GM12872 (cell line): ENCODE measurements around the gene F10.

Experiments used
- CTCF ChIP-seq: IDR thresholded peaks from 3 replicates; pipeline ENCODE4 v1.5.1; 2011; ENCODE audit warnings: low read depth, mild to moderate bottlenecking, low read length, moderate library complexity; ENCODE audit not compliant: insufficient read depth

F10 gene

GRCh38 chr13:113137691-113138298 is 15.2 kb downstream of the F10 start:
- TF ChIP-seq CTCF = no peak

GRCh38 chr13:113138792-113139551 is 16.4 kb downstream of the F10 start:
- TF ChIP-seq CTCF = no peak

- TF ChIP-seq CTCF = no peak
These were observed 17.0 kb downstream of the F10 start for GRCh38 chr13:113139577-113139976.

- TF ChIP-seq CTCF = no peak
These were observed 18.3 kb downstream of the F10 start for GRCh38 chr13:113140677-113141600.

- no peak for TF ChIP-seq CTCF
These were observed 19.0 kb downstream of the F10 start for GRCh38 chr13:113141601-113141970.

GRCh38 chr13:113142876-113143275 is 20.3 kb downstream of the F10 start:
- no peak for TF ChIP-seq CTCF

- TF ChIP-seq CTCF = no peak
These were observed 21.1 kb downstream of the F10 start for GRCh38 chr13:113143466-113144254.
